HCEC 1CT (cell line): ENCODE results near the gene BFAR.
"Not testable (repeated sequence)": the region's sequence is repeated elsewhere in the genome, so short reads cannot be mapped to it uniquely, and the experiment has no call there.

Source experiments
- DNase-seq: peaks from one replicate; pipeline ENCODE4 v3.0.0-alpha.2; 2017

Gene BFAR

DNA sequence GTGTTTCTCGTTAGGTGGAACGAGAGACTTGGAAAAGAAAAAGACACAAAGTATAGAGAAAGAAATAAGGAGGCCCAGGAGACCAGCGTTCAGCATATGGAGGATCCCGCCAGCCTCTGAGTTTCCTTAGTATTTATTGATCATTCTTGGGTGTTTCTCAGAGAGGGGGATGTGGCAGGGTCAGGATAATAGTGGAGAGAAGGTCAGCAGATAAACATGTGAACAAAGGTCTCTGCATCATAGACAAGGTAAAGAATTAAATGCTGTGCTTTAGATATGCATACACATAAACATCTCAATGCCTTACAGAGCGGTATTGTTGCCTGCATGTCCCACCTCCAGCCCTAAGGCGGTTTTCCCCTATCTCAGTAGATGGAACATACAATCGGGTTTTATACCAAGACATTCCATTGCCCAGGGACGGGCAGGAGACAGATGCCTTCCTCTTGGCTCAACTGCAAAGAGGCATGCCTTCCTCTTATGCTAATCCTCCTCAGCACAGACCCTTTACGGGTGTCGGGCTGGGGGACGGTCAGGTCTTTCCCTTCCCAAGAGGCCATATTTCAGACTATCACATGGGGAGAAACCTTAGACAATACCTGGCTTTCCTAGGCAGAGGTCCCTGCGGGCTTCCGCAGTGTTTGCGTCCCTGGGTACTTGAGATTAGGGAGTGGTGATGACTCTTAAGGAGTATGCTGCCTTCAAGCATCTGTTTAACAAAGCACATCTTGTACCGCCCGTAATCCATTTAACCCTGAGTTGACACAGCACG, 3.6 kb downstream of the BFAR start:
- DNase-seq: not testable (repeated sequence)

GRCh38 chr16:14636951-14637240, 4.1 kb downstream of the BFAR start:
- not testable (repeated sequence) for DNase-seq

- no peak for DNase-seq
Measured at GRCh38 chr16:14640538-14640937, 7.8 kb downstream of the BFAR start.

DNA sequence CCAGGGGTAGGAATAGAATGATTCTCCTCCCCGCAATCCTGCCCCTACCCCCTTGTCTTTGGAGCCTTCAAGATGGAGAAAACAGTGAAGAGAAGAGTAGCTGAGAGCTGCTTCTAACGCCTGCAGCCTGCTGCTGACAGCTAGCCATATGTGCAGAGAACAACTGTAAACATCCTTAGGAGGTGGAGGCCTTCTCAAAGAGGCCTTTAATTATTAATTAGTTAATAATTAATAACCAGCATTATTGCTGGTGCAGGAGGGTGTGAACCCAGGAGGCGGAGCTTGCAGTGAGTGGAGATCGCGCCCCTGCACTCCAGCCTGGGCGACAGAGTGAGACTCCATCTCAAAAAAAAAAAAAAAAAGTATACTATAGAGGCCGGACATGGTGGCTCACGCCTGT, 8.5 kb downstream of the BFAR start:
- no peak for DNase-seq

DNA sequence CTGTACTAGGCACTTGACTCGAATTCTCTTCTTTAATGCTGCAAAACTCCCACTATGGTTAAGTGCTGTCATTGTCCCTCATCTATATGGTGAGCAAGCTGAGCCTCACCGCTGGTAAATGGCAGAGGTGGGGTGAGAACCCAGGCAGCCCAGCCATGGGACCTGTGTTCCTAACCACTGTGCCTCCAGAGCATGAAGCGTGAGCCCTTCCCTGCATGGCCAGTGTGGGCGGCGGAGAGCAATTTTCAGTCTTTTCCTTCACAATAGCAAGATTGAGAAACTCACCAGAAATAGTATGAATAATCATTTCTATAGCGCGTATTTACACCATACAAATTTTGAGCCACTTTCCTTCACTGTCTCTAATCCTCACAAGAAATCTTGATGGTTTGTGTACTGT, 9.2 kb downstream of the BFAR start:
- DNase-seq: no peak

GRCh38 chr16:14649816-14650215, 17.1 kb downstream of the BFAR start:
- no peak for DNase-seq

GRCh38 chr16:14650629-14651028, 17.9 kb downstream of the BFAR start:
- DNase-seq: no peak

DNA sequence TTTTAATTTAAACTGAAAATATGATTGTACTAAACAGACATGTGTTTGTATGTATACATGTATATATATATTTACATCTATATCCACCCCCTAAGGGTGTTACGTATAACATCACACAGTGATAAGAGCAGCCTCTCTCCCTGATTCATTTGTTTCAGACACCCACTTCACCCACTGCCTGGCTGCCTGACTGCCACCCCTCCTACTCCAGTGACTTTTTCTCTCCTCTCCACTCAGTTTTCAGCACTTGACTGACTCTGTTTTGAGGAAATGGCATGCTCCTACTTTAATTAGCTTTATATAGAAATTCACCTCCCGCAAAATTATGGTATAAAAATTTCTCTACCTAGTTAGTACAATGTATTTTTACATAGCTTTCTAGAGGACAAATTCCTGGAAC, 20.0 kb downstream of the BFAR start:
- no peak for DNase-seq

DNA sequence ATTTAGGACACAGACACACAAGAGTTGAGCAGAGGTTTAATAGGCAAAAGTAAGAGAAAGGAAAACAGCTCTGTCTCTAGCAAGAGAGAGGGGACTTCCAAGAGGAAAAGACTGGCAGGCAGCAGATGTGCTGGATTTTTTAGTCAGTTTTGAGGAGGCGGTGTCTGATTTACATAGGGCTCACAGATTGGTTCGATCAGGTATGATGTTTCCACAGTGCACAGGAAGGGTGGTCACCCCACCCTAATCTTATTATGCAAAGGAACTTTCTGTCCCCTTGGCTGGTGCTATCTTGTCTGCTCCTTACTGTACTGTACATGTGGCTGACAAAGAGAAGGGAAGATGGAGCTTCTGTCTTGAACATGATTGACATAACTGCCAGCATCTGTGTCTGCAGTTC, 25.3 kb downstream of the BFAR start:
- DNase-seq: peak; percentile 6

- DNase-seq: no peak
Measured at GRCh38 chr16:14667347-14668266, 34.9 kb downstream of the BFAR start.

GRCh38 chr16:14668556-14669223, 35.9 kb downstream of the BFAR start:
- DNase-seq: no peak

GRCh38 chr16:14669776-14670175, 37.0 kb downstream of the BFAR start:
- DNase-seq: no peak

DNA sequence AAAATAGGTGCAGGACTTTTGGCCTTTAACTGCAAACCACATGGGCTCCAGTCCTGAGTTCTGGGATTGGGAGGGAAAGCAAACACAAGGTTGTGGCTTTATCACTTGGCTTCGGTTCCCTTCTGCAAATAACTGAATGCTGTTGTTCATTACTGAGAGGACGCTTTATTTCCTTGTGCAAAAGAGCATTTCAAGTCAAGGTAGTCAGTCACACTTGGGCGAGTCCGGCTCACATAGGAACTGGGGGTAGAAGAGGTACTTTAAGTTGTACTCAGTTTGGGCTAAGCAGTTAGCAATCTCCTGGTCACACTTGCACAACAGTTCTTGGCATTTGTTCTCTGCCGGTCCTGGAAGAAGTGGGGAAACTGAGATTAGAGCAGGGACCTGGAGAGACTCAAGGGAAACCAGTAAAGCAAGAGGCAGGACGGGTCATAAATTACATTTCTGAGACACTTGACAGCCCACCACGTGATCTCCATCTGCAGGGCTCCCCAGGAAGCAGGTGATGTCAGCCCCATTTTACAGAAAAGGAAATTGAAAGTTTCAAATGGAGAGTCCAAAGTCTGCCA, 39.7 kb downstream of the BFAR start:
- no peak for DNase-seq

GRCh38 chr16:14676633-14677032, 43.9 kb downstream of the BFAR start:
- no peak for DNase-seq

- DNase-seq: no peak
Measured at GRCh38 chr16:14677627-14678026, 44.9 kb downstream of the BFAR start.

- DNase-seq: no peak
Measured at GRCh38 chr16:14678748-14679497, 46.2 kb downstream of the BFAR start.

- DNase-seq: not testable (repeated sequence)
Measured at GRCh38 chr16:14680396-14680795, 47.6 kb downstream of the BFAR start.

DNA sequence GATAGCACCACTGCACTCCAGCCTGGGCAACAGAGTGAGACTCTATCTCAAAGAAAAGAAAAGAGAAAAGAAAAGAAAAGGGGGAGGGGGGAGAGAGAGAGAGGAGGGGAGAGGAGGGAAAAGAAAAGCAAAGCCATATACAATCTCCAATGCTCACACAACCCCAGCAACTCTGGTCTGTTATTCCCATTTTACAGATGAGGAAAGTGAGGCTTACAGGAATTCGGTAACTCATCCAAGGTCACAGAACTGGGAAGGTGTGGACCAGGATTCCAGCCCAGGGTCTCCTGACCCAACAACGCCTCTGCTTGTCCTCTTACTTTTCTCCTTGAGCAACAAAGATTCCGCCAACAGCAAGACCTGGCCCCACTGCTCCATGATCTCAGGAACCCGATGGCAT, 48.4 kb downstream of the BFAR start:
- DNase-seq: no peak

DNA sequence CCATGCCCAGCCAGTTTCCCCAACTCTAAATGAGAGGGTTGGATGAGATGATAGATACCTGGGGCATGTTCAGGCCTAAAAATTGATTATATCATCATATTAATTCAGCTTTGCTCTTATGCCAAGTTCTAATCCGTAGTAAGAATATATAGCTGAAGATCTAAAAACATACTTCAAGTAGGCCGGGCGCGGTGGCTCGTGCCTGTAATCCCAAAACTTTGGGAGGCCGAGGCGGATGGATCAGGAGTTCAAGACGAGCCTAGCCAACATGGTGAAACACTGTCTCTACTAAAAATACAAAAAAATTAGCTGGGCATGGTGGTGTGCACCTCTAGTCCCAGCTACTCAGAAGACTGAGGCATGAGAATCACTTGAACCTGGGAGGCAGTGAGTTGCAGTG, 49.4 kb downstream of the BFAR start:
- DNase-seq: no peak

- not testable (repeated sequence) for DNase-seq
Measured at GRCh38 chr16:14685870-14686793, 53.4 kb downstream of the BFAR start.

DNA sequence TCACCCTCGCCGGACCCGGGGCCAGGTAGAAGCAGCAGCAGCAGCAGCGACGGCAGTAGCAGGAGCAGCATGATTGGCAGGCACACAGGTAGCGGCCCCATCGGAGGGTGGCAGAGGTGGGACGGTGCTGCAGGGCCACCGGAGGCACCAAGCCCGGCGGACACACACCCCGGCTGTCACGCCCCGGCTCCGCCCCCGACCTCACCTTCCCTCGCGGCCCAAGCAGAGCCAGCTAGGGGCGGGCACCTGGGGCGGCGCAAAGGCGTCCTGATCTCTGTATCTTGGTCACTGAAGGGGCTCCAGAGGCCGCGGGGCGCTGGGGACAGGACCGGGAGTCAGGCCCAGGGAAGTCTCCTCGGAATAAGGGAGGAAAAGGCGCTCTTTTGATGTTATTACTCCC, 61.4 kb downstream of the BFAR start, which contains the start of gene PLA2G10:
TSS of gene PLA2G10 (minus strand) at position 180 of the 400 bp plus-strand sequence. CDS start at position 101, 79 bp downstream.
- DNase-seq: not testable (repeated sequence)
